GDM1 (cell line): Measurements from ENCODE around the gene GCNT2.
"Not testable (repeated sequence)": the region's sequence is repeated elsewhere in the genome, so short reads cannot be mapped to it uniquely, and the experiment has no call there.

Experiments used
- DNase-seq: peaks from one replicate; lab custom pipeline; 2025; lab: John Stamatoyannopoulos, UW

Gene GCNT2

GRCh38 chr6:10547809-10548208, 26.7 kb downstream of the GCNT2 start:
- DNase-seq: no peak

GRCh38 chr6:10550764-10551163, 29.6 kb downstream of the GCNT2 start:
- no peak for DNase-seq

GRCh38 chr6:10552270-10552810, 31.2 kb downstream of the GCNT2 start:
- no peak for DNase-seq

GRCh38 chr6:10553871-10554270, 32.7 kb downstream of the GCNT2 start:
- no peak for DNase-seq

GRCh38 chr6:10554826-10555225, 33.7 kb downstream of the GCNT2 start:
- no peak for DNase-seq

- DNase-seq: no peak
These were observed 34.6 kb downstream of the GCNT2 start for GRCh38 chr6:10555625-10556309.

- no peak for DNase-seq
These were observed 35.4 kb downstream of the GCNT2 start for GRCh38 chr6:10556589-10556988.

- no peak for DNase-seq
These were observed 35.8 kb downstream of the GCNT2 start for GRCh38 chr6:10556992-10557391.

GRCh38 chr6:10557913-10558312, 36.8 kb downstream of the GCNT2 start:
- DNase-seq: no peak

GRCh38 chr6:10558565-10558964, 37.4 kb downstream of the GCNT2 start:
- no peak for DNase-seq

GRCh38 chr6:10559522-10560152, 38.5 kb downstream of the GCNT2 start:
- DNase-seq: no peak

- no peak for DNase-seq
These were observed 40.6 kb downstream of the GCNT2 start for GRCh38 chr6:10561611-10562199.

- DNase-seq: no peak
These were observed 44.0 kb downstream of the GCNT2 start for GRCh38 chr6:10564975-10565673.

- no peak for DNase-seq
These were observed 44.8 kb downstream of the GCNT2 start for GRCh38 chr6:10565913-10566312.

- no peak for DNase-seq
These were observed 46.3 kb downstream of the GCNT2 start for GRCh38 chr6:10567256-10568026.

- no peak for DNase-seq
These were observed 48.4 kb downstream of the GCNT2 start for GRCh38 chr6:10569392-10570127.

GRCh38 chr6:10575519-10575918, 54.4 kb downstream of the GCNT2 start:
- DNase-seq: not testable (repeated sequence)

GRCh38 chr6:10576226-10576625, 55.1 kb downstream of the GCNT2 start:
- no peak for DNase-seq

- no peak for DNase-seq
These were observed 56.0 kb downstream of the GCNT2 start for GRCh38 chr6:10577112-10577511.

- DNase-seq: no peak
These were observed 57.6 kb downstream of the GCNT2 start for GRCh38 chr6:10578723-10579122.

- no peak for DNase-seq
These were observed 58.7 kb downstream of the GCNT2 start for GRCh38 chr6:10579803-10580202.
